HG02623 (cell line): ENCODE results near the gene BSDC1.
A peak's percentile ranks its signal among the peaks of the same experiment; 100 is the strongest.
"Not testable (repeated sequence)": the region's sequence is repeated elsewhere in the genome, so short reads cannot be mapped to it uniquely, and the experiment has no call there.

Source experiments
- ATAC-seq: cut with Tn5 transposase; IDR thresholded peaks from one replicate; pipeline ENCODE4 v1.9.1; 2021; ENCODE audit warnings: moderate library complexity; ENCODE audit not compliant: unreplicated experiment

Gene BSDC1, protein sequence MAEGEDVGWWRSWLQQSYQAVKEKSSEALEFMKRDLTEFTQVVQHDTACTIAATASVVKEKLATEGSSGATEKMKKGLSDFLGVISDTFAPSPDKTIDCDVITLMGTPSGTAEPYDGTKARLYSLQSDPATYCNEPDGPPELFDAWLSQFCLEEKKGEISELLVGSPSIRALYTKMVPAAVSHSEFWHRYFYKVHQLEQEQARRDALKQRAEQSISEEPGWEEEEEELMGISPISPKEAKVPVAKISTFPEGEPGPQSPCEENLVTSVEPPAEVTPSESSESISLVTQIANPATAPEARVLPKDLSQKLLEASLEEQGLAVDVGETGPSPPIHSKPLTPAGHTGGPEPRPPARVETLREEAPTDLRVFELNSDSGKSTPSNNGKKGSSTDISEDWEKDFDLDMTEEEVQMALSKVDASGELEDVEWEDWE

DNA sequence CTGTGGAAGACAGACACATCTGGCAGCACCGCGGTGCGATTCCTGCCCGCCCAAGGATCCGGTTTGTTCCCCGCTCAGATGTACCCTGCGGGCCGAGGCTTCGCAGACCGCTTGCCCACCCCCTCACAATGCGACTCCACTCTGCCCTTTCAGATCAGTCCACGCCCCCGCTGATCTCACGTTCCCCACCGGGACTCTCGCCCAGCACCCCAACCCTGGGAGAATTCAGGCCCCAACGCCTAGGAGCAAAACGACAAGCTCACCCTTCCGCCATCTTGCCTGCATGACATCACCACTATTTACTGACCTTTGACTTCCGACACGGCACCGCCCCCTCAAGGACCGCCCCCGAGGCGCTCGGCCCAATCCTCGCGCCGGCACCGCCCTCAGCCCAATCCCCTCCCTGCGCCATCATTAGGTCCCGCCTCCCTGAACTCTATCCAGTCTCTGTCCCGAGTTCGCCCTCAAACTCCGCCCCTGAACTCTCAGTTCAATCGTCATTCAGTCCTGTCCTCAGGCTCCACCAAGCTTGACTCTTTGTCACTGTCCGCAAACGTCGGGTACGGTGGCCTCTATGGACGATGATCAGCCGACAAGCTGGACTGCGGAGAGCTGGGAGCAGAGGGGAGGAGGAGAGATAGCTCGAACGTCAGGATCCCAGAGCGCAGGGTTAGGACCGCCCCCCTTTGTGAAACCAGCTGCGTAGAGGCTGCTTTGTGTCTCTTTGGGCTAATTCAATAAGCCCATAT, at the start of gene BSDC1:
Gene BSDC1, minus strand, starts transcription at position 301 of the 749 bp plus-strand sequence. Its CDS starts 27 bp downstream, at position 274.
- ATAC-seq = peak; percentile 96

DNA sequence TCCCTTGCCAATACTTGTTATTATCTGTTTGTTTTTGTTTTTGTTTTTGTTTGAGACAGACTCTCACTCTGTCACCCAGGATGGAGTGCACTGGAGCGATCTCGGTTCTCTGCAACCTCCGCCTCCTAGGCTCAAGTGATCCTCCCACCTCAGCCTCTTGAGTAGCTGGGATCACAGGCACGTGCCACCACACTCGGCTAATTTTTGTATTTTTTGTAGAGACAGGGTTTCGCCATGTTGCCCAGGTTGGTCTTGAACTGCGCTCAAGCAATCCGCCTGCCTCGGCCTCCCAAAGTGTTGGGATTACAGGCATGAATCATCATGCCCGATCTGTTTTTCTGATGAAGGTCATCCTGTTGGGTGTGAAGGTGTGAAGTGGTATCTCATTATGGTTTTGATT, 47.2 kb upstream of the BSDC1 start:
- ATAC-seq = not testable (repeated sequence)

DNA sequence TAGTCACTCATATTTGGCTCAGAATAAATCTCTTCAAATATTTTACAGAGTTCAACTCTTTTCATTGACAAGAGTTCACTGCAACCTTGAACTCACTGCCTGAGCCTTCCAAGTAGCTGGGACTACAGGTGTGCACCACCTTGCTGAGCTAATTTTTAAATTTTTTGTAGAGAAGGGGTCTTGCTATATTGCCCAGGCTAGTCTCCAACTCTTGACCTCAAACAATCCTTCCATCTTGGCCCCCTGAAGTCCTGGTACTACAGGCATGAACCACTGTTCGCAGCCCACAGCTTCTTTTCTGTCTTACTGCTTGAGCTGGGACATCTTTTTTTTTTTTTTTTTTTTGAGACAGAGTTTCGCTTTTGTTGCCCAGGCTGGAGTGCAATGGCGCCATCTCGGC, 44.5 kb upstream of the BSDC1 start:
- not testable (repeated sequence) for ATAC-seq

DNA sequence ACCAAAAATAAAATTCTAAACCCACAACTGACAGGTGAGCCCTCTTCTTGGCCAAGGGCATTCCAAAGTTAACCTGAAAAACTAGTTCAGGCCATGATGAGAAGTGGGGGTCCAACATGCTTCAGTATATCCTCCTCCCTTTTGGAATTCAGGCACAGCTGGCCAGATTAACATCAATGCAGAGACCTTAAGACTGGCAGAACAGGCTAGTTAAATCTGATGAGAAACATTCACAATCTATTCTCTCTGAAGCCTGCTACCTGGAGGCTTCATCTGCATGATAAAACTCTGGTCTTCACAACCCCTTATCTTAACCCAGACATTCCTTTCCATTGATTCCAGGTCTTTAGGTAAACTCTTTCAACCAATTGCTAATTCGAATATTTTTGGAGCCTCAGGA, 43.9 kb upstream of the BSDC1 start:
- no peak for ATAC-seq

DNA sequence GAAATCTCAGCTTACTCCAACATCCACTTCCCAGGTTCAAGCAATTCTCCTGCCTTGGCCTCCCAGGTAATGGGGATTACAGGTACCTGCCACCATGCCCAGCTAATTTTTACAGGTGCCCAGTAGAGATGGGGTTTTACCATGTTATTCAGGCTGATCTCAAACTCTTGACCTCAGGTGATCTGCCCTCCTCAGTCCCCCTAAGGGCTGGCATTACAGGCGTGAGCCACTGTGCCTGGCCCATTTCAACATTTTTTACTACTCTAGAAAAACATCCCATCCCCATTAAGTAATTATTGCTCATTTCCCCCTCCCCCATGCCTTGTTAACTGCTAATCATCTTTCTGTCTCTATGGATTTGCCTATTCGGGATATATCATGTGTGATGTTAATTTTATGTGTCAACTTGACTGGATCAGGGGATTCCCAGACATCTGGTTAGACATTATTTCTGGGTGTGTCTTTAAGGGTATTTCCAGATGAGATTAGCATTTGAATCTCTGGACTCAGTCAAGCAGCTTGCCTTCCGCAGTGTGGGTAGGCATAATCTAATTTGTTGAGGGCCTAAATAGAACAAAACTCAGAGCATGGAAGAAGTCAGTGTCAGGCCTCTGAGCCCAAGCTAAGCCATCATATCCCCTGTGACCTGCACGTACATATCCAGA, 37.6 kb upstream of the BSDC1 start:
- no peak for ATAC-seq

DNA sequence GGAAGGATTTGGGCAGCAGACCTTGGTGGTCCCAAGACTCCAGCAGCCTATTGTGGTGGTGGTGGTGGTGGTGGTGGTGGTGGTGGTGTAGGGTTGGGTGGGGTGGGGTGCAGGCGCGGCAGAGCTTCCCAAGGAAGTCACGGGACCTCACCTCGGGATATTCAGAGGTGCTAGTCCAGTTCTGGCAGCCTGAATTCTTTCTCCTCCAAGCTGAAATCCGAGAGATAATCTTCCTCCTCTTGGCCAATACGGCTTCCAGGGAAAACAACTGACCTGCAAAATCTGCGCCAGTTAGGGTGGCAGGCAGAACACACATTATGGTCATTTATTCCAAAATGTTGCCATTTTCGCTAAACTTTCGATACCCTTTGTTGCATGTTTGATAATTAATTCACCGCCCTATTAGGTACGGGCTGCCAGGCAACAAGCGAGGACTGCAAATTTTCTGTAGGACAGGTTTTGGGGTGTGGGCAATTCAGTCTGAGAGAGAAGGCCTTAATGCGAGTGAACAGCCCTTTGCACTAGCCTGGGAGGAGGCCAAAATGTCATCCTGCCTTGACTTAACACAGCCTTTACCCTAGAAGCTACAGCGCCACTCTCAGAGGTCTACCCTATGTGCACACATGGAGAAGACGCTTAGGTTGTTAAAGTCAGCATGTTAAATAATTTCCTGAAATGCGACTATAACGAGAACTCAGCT, 33.2 kb upstream of the BSDC1 start:
- no peak for ATAC-seq

DNA sequence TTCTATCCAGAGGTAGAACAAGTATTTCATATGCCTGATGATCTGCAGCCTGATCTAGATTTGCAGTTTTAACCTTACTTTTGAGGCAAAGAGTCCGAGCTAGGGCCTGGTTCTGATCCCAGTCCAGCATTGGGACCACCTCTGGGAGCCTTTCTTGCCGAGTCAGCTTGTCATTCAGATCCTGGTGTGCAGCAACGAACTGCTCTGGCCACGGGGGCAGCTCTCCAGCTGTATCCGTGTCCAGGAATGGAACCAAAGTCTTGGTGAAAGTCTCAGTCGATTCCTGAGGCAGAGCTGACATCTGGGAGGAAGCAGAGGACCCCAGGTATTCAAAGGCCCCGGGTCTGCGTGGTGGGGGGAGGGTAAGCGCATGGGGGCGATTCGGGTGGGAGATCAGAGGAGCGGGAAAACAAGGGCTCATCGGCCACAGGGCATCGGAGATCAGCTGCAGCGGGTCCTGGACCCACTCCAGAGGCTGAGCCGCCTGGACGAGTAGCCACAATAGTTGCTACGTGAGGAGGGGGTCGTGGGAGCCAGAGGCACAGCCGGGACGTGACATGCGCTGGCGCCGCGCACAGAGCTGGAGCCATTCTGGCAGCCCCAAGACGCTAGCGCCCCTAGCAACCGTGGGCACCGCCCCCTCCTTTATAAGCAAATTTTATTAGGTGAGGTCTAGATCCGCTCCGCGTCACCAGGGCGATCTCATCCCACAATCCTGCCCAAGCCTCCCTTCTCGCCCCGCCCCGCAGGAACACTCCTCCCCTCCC, 32.4 kb upstream of the BSDC1 start:
- ATAC-seq = no peak

DNA sequence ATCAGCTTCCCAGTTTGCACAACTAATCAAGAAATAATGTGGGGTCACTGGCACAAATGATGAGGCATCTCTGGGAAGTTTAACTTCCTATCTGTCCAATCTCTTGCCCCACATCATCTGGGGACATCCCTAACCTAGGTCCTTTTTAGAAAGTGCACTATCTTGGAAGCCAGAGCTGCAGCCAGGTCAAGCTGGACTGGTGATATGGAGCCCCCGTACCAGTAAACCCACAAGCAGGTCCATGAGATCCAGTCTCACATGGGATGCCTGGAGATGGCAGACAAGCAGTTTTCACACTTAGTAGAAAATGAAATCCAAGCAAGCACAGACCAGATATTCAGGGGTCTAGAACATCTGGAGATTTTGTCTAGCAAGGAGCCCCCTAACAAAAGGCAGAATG, 27.5 kb upstream of the BSDC1 start:
- ATAC-seq = no peak

DNA sequence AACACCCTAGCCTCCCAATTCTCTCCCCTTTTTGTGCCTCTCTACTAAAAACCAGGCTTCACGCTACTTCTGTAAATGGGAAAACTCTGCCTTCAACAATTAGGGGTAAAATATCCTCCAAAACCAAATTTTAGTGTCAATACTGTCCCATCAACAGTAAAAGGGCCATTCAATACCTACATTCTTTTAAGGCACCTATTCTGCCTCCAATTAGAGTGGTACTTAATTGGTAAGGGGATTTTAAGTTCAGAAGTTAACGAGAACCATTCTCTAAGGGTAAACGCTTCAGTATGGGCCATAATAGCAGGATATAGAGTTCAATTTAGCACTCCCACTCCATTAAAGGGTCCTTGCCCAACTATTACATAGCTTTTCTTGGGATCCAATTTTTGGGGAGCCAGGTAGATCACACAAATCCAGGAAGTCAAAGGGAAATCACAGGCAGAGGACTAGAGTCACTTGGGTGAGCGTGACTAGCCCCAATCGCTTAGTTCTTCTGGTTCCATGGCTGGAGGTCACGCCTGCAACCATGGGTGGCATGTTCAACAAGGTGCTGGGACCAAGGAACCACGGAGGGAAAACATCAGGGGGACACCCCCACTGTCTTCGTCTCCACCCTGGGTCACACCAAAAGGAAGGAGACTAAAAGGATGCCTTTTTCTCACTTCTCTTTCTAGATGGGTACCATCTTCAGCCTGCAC, 20.1 kb upstream of the BSDC1 start:
- no peak for ATAC-seq

DNA sequence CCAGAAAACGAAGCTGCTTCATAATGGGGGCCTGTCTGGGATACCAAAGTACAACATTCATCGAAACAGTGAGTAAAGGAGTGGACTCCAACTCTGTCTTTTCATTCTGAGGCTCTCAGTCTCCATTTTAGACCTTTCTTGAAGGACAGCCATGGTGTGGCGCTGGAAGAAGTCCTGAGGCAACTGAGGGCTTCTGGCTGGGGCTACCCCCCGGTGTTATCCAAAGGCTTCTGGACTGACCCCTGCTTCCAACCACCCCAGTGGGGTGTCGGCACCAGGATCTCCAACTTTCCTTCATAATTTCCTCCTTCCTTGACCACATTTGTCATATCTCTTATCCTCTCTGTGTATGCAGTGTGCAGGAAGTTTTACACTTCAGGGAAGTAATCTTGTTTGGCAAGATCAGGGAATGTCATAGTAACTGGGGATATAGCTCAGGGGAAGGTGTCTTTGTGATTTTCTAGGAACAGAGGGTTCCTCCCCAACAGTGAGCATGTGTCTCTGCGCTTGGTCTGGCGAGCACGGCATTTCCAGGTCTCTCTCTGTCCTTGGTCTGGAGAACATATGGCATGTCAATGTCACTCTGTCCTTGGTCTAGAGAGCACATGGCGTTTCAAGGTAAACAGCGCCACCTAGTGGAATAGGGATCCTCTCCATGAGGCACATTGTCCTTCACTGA, 19.4 kb upstream of the BSDC1 start:
- no peak for ATAC-seq

DNA sequence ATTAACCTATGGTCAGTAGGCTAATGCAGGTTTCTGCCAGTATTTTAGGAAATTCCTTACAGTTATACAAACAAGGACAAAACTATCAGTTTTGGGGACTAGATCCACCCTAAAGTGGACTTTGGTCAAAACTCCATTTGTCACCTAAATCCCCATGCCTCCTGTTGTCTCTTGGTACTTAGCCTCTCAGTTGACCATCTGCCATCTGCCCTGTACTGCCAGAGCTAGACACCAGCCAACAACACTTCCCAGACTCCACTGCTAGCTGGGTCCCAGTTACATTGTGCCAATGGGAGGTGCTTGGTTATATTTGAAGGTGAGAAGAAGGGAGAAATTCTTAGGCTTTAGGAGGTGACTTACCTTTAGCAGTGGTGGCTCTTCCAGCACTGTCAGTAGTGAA, 17.0 kb upstream of the BSDC1 start:
- no peak for ATAC-seq

DNA sequence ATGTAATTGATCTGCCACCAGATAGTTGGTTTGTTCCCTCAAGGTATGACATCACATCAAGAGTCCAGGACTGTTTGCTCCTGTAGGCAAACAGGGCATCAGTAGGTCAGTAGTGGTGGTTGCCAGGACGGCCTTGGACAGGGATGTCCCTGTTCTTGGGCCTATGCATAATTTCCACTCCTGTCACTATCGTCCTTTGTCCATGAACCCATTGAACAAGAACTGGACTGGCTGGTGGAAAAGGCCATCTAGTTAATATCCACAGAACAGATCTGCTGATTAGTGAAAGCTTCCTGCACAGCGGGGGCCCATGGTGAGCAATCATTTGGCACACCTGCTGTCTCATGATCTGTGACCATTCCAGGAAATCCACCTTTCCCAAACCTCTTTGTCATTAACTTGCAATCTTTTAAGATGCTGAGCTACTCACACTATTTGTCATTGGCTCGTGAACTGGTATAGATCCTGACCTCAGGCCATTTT, 12.4 kb upstream of the BSDC1 start:
- no peak for ATAC-seq

DNA sequence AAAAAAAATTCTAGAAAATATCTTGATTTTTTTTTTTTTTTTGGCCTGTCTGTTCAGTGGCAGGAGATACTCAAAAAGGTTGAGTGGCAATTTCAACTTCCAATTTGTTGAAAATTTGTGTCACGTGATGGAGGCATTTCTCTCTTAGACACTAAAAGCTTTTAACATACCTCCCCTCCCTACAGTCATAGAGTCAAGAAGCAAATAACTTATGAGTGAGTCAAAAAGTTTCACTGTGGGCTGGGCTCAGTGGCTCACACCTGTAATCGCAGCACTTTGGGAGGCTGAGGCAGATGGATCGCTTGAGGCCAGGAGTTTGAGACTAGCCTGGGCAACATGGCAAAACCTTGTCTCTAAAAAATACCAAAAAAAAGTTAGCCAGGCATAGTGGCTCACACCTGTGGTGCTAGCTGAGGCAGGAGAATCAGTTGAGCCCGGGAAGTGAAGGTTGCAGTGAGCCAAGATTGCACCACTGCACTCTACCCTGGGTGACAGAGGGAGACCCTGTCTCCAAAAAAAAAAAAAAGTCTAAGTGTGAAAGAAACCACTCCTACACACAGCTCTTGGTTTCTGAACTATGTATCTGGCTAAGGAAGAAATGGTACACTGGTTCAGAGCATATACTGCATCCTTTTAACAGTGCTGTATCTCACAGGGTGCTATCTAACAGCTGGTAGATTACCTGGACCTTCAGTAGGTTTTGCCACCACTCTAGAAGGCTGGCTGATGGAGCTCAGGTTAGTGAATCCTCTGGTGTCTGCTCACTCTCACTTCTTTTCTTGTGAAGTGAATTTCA, 11.6 kb upstream of the BSDC1 start:
- ATAC-seq = no peak

DNA sequence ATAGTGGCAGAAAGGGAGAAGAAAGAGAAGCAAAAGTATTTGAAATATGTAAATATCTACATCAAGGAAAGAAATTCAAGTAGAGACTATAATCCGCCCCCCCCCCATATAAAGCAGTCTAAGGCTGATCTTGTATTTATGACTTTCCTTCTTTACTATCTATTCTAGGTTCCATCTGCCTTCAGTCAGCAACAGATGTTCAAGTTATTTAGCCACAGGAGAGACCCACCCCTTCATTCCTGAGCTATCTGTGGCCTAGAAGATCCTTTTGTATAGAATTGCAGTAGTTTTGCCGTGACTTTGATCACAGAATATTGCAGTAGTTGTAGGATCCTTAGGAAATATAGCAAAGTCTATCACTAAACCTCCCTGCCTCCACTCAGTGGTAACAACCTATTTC, 10.7 kb upstream of the BSDC1 start:
- ATAC-seq = no peak

DNA sequence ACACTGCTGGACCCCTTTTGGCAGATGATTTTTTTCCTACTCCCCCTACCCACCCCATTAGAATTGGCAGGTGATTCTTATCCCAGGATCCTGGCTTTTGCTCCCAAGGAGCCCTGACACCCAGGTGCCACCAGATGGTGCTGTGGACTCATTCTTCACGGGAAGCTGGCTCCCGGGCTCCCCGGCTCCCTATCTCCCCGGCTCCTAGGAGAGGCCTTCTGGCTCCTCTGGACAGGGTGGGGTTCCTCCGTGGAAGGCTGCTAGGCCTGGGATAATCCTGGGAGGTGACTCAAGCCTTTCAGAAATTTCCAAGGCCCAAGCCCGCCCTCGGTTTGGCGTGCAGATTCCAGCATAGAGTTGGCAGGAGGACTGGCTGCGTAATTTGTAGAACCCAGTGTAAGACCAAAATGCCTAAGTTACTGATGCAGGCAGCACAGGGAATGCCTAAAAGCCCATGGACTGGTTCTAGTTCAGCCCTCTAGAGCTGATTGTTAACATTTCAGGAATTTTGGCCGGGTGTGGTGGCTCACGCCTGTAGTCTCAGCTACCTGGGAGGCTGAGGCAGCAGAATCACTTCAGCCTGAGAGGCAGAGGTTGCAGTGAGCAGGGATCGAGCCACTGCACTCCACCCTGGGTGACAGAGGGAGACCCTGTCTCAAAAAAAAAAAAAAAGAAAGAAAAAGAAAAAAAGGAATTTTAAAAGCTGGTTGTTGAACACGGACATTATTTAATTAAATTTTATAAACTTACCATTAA, 6.8 kb upstream of the BSDC1 start:
- no peak for ATAC-seq

DNA sequence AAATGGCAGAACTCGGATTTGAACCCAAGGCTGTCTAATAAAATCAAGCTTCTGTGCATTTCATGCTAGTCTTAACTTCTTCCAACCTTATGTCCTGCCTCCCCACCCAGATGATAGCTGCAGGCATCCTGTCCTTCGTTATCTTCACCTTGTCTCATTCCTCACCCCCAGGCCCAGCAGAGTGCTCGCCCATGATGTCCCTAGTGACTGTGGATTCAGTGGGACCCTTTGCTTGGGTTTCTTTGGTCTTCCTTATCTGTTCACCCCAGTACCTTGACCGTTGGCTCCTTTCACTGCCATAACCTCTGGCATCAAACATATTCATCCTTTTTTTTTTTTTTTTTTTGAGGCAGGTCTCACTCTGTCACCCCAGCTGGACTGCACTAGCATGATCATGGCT, 5.6 kb upstream of the BSDC1 start:
- no peak for ATAC-seq

DNA sequence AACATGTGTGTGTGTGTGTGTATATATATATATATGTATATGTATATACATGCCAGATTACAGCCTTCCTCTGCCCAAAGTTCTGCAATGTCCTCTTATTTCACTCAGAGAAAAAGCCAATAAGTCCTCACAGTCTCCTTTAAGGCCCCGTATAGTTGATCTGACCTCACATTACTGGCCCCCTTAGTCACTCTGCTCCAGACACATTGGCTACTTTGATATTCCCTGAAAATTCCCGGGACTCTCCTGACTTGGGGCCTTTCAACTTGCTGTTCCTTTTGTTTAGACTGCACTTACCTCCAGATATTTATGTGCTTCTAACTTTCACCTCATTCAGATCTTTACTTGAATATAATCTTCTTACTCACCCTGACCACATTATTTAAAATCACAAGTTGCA, 4.2 kb upstream of the BSDC1 start:
- ATAC-seq = no peak

DNA sequence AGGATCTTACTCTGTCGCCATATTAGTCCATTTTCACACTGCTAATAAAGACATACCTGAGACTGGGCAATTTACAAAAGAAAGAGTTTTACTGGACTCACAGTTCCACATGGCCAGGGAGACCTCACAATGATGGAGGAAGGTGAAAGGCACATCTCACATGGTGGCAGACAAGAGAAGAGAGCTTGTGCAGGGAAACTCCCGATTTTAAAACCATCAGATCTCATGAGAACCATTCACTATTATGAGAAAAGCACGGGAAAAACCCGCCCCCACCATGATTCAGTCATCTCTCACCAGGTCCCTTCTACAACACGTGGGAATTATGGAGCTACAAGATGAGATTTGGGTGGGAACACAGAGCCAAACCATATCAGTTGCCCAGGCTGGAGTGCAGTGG, 2.3 kb upstream of the BSDC1 start:
- ATAC-seq = not testable (repeated sequence)
